ENCODE results near the gene HAGH. TPM values are rescaled to one million over a fixed set of nuclear protein-coding genes. Genes with fewer than 3 reads are reported as not detected.

HAGH gene
- total and polyA plus RNA-seq, 9 of the 15 experiments (the other 6 are each of a cell fraction or from before 2014, with no cell fraction given): 0.46 to 35.1 (median 16.8) TPM

DNA sequence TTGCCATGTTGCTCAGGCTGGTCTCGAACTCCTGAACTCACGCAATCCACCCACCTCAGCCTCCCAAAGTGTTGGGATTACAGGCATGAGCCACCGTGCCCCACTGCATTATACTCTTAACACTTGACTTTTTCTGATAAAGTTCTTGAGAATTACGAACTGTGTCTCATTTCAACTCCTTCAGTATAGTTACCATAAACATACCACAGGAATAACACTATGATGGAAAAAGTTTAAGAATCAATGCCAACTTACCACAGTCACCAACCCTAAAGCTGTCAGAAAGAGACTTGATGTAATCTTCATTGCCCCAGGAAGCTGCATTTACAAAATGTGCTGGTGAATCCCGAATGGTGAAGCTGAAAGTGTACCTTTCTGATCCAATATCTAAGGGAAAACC is 35.1 kb upstream of the HAGH start (continued):
- TF ChIP-seq ZNF140 (CRISPR knock-in tag; IDR thresholded peaks at IDR 0.05): no peak

DNA sequence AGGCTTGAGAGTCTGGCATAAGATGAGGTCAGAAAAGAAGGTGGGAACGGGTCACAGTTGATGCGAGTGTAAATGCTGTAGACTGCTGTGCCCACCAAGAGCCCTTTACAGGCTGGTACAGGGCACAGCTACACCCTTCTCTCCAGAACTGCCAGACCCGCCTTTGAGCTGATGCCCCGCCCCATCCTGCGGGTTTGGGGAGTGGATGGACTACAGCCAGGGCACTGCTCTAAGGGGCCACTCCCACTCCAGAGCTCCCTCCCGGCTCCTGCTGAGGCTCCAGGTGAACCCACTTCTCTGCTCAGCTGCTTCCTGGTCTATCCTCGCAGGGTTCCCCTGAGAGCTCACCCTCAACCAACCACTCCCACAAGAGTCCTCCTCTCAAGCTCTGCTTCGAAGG is 33.0 kb upstream of the HAGH start:
- Histone ChIP-seq H3K4me2 (ENCODE audit: insufficient read depth, low read length) (no peak overlapping the region), H3K9ac (ENCODE audit: insufficient read depth in 1 of 2, low read depth in 2 of 2, low read length in 2 of 2) (no peak overlapping the region), H3K27ac (ENCODE audit: extremely low read depth, low read depth, low read length) (no peak overlapping the region), H3K36me3 (ENCODE audit: control insufficient read depth, insufficient read depth, low read length) (peaks cover 72% of the 10 kb centered on the region), H3K79me2 (ENCODE audit: control insufficient read depth, insufficient read depth, low read length) (peaks cover 23% of the 10 kb centered on the region), H3K27me3 (ENCODE audit: control insufficient read depth in 2 of 2, insufficient read depth in 2 of 2, low read length in 2 of 2) (no peaks in the 10 kb centered on the region), H2AFZ (ENCODE audit: low read depth, low read length) (no peak overlapping the region), H3K4me1 (replicated peaks in 1 of 2; ENCODE audit: control insufficient read depth in 2 of 2, insufficient read depth in 2 of 2, low read length in 2 of 2) (no peaks in the 10 kb centered on the region), H3K9me1 (ENCODE audit: control insufficient read depth, insufficient read depth, low read length) (no peaks in the 10 kb centered on the region), H3K4me3 (no peak overlapping the region), H3K9me3 (replicated peaks; ENCODE audit: control insufficient read depth, insufficient read depth, low read depth, low read length) (no peaks in the 10 kb centered on the region), H4K20me1 (replicated peaks; ENCODE audit: control insufficient read depth, insufficient read depth, low read length) (no peaks in the 10 kb centered on the region)
- no peak for FAIRE-seq
- POLR2A ChIA-PET: interaction anchor here (0.8 to 1.0 kb wide), 3 partner anchors 10 to 101 kb away, joined by 3 read pairs; no protein-coding TSS in a partner anchor
- no peak for ATAC-seq
- intact Hi-C loops (cut with micrococcal nuclease): no loop called here
- BruUV-seq (replicated peaks): no TSS peak
- DNase-seq (ENCODE audit: extremely low read depth in 1 of 4, low spot score in 3 of 4): peak in 2 of 4 experiments; percentile 23 to 25
- WGBS (ENCODE audit: insufficient coverage, low coverage, missing lambda C conversion rate): 77% methylated on average over 6 of the region's 8 CpGs
- in situ Hi-C loops (cut with MboI): no loop called here
- CTCF ChIA-PET (ENCODE audit: low intra/inter-chr PET ratio): no interaction called here
- TF ChIP-seq HMG20A (CRISPR knock-in tag; conservative IDR thresholded peaks at IDR 0.05) (no peak), ZNF197 (CRISPR knock-in tag; IDR thresholded peaks at IDR 0.05; ENCODE audit: low read depth) (no peak), GABPA (tag; conservative IDR thresholded peaks at IDR 0.05; ENCODE audit: low read depth) (no peak), FOXJ2 (tag; IDR thresholded peaks at IDR 0.05) (no peak), ZNF41 (CRISPR knock-in tag; conservative IDR thresholded peaks at IDR 0.05) (no peak), CBX5 (IDR thresholded peaks at IDR 0.05; ENCODE audit: borderline replicate concordance, low read depth) (no peak), ZNF146 (CRISPR knock-in tag; IDR thresholded peaks at IDR 0.05; ENCODE audit: unreplicated experiment) (no peak), MCM7 (IDR thresholded peaks at IDR 0.05) (no peak)
- TF ChIP-seq, protein P1, sequence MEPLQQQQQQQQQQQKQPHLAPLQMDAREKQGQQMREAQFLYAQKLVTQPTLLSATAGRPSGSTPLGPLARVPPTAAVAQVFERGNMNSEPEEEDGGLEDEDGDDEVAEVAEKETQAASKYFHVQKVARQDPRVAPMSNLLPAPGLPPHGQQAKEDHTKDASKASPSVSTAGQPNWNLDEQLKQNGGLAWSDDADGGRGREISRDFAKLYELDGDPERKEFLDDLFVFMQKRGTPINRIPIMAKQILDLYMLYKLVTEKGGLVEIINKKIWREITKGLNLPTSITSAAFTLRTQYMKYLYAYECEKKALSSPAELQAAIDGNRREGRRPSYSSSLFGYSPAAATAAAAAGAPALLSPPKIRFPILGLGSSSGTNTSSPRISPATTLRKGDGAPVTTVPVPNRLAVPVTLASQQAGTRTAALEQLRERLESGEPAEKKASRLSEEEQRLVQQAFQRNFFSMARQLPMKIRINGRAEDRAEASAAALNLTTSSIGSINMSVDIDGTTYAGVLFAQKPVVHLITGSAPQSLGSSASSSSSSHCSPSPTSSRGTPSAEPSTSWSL (CRISPR knock-in tag; IDR thresholded peaks at IDR 0.05; ENCODE audit: borderline replicate concordance): no peak
- TF ChIP-seq, protein P2, sequence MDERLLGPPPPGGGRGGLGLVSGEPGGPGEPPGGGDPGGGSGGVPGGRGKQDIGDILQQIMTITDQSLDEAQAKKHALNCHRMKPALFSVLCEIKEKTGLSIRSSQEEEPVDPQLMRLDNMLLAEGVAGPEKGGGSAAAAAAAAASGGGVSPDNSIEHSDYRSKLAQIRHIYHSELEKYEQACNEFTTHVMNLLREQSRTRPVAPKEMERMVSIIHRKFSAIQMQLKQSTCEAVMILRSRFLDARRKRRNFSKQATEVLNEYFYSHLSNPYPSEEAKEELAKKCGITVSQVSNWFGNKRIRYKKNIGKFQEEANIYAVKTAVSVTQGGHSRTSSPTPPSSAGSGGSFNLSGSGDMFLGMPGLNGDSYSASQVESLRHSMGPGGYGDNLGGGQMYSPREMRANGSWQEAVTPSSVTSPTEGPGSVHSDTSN (CRISPR knock-in tag; IDR thresholded peaks at IDR 0.05; ENCODE audit: low read depth): no peak
- TF ChIP-seq, protein P2 (tag; conservative IDR thresholded peaks at IDR 0.05; ENCODE audit: low read depth): no peak
- TF ChIP-seq, protein P3, sequence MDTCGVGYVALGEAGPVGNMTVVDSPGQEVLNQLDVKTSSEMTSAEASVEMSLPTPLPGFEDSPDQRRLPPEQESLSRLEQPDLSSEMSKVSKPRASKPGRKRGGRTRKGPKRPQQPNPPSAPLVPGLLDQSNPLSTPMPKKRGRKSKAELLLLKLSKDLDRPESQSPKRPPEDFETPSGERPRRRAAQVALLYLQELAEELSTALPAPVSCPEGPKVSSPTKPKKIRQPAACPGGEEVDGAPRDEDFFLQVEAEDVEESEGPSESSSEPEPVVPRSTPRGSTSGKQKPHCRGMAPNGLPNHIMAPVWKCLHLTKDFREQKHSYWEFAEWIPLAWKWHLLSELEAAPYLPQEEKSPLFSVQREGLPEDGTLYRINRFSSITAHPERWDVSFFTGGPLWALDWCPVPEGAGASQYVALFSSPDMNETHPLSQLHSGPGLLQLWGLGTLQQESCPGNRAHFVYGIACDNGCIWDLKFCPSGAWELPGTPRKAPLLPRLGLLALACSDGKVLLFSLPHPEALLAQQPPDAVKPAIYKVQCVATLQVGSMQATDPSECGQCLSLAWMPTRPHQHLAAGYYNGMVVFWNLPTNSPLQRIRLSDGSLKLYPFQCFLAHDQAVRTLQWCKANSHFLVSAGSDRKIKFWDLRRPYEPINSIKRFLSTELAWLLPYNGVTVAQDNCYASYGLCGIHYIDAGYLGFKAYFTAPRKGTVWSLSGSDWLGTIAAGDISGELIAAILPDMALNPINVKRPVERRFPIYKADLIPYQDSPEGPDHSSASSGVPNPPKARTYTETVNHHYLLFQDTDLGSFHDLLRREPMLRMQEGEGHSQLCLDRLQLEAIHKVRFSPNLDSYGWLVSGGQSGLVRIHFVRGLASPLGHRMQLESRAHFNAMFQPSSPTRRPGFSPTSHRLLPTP (IDR thresholded peaks at IDR 0.05; ENCODE audit: borderline replicate concordance, extremely low read depth, insufficient read length): no peak

All from K562 (cell line).